ENCODE measurements around the gene PRDM11. TPM values are rescaled to one million over a fixed set of nuclear protein-coding genes. Genes with fewer than 3 reads are reported as not detected.

The PRDM11 gene
- total and polyA plus RNA-seq, 10 of the 15 experiments (the other 5 are each of a cell fraction or from before 2014, with no cell fraction given) = 0.03 to 2.4 (median 0.53) TPM

DNA sequence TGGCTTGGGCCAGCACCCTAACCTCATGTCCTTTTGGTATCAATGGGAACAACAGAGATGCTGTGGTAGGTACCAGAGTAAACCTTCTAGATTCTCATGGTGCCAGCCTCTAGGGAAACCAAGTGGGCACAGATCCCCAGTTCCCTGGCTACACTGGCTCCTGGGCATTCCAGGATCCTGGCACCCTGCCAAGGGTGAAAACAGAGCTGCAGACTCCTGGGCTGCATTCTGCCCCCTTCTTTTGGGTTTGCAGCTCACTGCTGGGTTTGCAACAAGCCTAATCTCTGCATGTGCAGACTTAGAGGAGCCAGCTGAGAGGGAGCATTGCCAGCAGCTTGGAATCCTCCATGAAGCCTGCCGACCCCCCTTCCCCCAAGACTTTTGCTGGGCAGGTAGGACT is 30.6 kb downstream of the PRDM11 start:
- Histone ChIP-seq H3K27me3 (replicated peaks in 1 of 2; ENCODE audit: control insufficient read depth in 2 of 2, insufficient read depth in 2 of 2, low read length in 1 of 2) (peaks cover 1 to 6% of the 10 kb centered on the region in 2 experiments; a peak in 2 of 4 replicates), H3K79me2 (ENCODE audit: control insufficient read depth, insufficient read depth, low read length) (no peaks in the 10 kb centered on the region), H2AFZ (ENCODE audit: control insufficient read depth, low read depth, low read length) (no peak overlapping the region), H3K9ac (ENCODE audit: control insufficient read depth, insufficient read depth, low read length) (no peak overlapping the region), H3K36me3 (ENCODE audit: control insufficient read depth in 2 of 2, insufficient read depth in 2 of 2, low read length in 1 of 2) (no peaks in the 10 kb centered on the region), H3K4me2 (ENCODE audit: control insufficient read depth, insufficient read depth) (no peak overlapping the region), H3K9me3 (replicated peaks; ENCODE audit: control insufficient read depth, insufficient read depth, low read length) (no peaks in the 10 kb centered on the region), H3K4me1 (ENCODE audit: control insufficient read depth, insufficient read depth, low read length) (peaks cover 6% of the 10 kb centered on the region), H3K27ac (ENCODE audit: control insufficient read depth, insufficient read depth) (no peak overlapping the region), H3K4me3 (no peak overlapping the region), H4K20me1 (ENCODE audit: control insufficient read depth, insufficient read depth) (peaks cover 5% of the 10 kb centered on the region; the same call in 1 of the 2 replicates)
- POLR2A ChIA-PET = no interaction called here
- TF ChIP-seq YY1 (IDR thresholded peaks at IDR 0.05; ENCODE audit: low read depth, low read length) (no peak), ETV6 (conservative IDR thresholded peaks at IDR 0.05 in 1 of 2, IDR thresholded peaks at IDR 0.05 in 1 of 2; ENCODE audit: borderline replicate concordance in 1 of 2, low read depth in 1 of 2) (no peak)
- intact Hi-C loops (cut with micrococcal nuclease; ENCODE audit: unreplicated experiment) (no loop called here), in situ Hi-C loops (cut with MboI) (no loop called here)
- SMC1A ChIA-PET (ENCODE audit: uncharacterized antibody, unreplicated experiment) = no interaction called here
- ATAC-seq (no peak), FAIRE-seq (no peak), DNase-seq (ENCODE audit: low read depth, low spot score) (no peak)
- CTCF ChIA-PET = no interaction called here
- RAD21 ChIA-PET (ENCODE audit: unreplicated experiment) = no interaction called here
- WGBS (ENCODE audit: insufficient coverage, insufficient replicate concordance, low lambda C conversion rate, missing lambda C conversion rate) = 0% methylated on average over 1 of the region's 1 CpG
- no TSS peak for BruUV-seq (replicated peaks)

DNA sequence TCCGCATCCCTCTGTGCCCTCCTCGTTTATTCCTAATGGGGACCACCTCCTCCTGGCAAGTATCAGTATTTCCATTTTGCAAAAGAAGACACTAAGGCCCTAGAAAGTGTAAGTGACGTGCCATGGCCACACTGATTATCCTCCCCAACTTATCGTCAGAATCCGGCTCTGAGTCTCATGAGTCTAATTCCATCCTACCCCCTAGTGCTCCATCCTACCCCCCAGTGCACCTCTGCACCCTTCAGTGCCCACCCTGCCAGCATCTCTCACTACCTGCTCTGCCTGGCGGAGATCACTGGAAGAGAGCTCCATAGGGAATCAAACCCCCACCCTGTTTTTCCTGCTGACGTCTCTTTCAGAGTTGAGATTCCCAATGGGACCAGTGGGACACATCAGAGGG is 31.8 kb downstream of the PRDM11 start:
- peaks cover 1 to 6% of the 10 kb centered on the region in 2 experiments; a peak in 2 of 4 replicates for H3K27me3 ChIP-seq (replicated peaks in 1 of 2; ENCODE audit: control insufficient read depth in 2 of 2, insufficient read depth in 2 of 2, low read length in 1 of 2)
- in situ Hi-C loops (cut with MboI) = no loop called here
- H3K79me2 ChIP-seq (ENCODE audit: control insufficient read depth, insufficient read depth, low read length) = no peaks in the 10 kb centered on the region
- H2AFZ ChIP-seq (ENCODE audit: control insufficient read depth, low read depth, low read length) = no peak overlapping the region
- intact Hi-C loops (cut with micrococcal nuclease; ENCODE audit: unreplicated experiment) = no loop called here
- H3K9me3 ChIP-seq (replicated peaks; ENCODE audit: control insufficient read depth, insufficient read depth, low read length) = no peaks in the 10 kb centered on the region
- peaks cover 6% of the 10 kb centered on the region for H3K4me1 ChIP-seq (ENCODE audit: control insufficient read depth, insufficient read depth, low read length)
- FAIRE-seq (no peak), ATAC-seq (no peak), DNase-seq (ENCODE audit: low read depth, low spot score) (no peak)
- peaks cover 5% of the 10 kb centered on the region; the same call in 1 of the 2 replicates for H4K20me1 ChIP-seq (ENCODE audit: control insufficient read depth, insufficient read depth)
- no peak overlapping the region for H3K9ac ChIP-seq (ENCODE audit: control insufficient read depth, insufficient read depth, low read length)
- WGBS (ENCODE audit: insufficient coverage, insufficient replicate concordance, low lambda C conversion rate, missing lambda C conversion rate) = 51% methylated on average over 7 of the region's 7 CpGs
- ChIA-PET SMC1A (ENCODE audit: uncharacterized antibody, unreplicated experiment) (no interaction called here), RAD21 (ENCODE audit: unreplicated experiment) (no interaction called here), CTCF (no interaction called here), POLR2A (no interaction called here)
- no peaks in the 10 kb centered on the region for H3K36me3 ChIP-seq (ENCODE audit: control insufficient read depth in 2 of 2, insufficient read depth in 2 of 2, low read length in 1 of 2)
- H3K4me3 ChIP-seq = no peak overlapping the region
- H3K4me2 ChIP-seq (ENCODE audit: control insufficient read depth, insufficient read depth) = no peak overlapping the region
- TF ChIP-seq RAD51 (IDR thresholded peaks at IDR 0.05) (no peak), SP1 (IDR thresholded peaks at IDR 0.05; ENCODE audit: low read depth, low read length) (no peak), JUNB (IDR thresholded peaks at IDR 0.05) (no peak), MYC (IDR thresholded peaks at IDR 0.05; ENCODE audit: insufficient read depth, insufficient read length, insufficient replicate concordance, low read length, severe bottlenecking) (no peak), CREM (IDR thresholded peaks at IDR 0.05; ENCODE audit: low read depth) (no peak)
- TF ChIP-seq, protein P1, sequence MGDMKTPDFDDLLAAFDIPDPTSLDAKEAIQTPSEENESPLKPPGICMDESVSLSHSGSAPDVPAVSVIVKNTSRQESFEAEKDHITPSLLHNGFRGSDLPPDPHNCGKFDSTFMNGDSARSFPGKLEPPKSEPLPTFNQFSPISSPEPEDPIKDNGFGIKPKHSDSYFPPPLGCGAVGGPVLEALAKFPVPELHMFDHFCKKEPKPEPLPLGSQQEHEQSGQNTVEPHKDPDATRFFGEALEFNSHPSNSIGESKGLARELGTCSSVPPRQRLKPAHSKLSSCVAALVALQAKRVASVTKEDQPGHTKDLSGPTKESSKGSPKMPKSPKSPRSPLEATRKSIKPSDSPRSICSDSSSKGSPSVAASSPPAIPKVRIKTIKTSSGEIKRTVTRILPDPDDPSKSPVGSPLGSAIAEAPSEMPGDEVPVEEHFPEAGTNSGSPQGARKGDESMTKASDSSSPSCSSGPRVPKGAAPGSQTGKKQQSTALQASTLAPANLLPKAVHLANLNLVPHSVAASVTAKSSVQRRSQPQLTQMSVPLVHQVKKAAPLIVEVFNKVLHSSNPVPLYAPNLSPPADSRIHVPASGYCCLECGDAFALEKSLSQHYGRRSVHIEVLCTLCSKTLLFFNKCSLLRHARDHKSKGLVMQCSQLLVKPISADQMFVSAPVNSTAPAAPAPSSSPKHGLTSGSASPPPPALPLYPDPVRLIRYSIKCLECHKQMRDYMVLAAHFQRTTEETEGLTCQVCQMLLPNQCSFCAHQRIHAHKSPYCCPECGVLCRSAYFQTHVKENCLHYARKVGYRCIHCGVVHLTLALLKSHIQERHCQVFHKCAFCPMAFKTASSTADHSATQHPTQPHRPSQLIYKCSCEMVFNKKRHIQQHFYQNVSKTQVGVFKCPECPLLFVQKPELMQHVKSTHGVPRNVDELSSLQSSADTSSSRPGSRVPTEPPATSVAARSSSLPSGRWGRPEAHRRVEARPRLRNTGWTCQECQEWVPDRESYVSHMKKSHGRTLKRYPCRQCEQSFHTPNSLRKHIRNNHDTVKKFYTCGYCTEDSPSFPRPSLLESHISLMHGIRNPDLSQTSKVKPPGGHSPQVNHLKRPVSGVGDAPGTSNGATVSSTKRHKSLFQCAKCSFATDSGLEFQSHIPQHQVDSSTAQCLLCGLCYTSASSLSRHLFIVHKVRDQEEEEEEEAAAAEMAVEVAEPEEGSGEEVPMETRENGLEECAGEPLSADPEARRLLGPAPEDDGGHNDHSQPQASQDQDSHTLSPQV (IDR thresholded peaks at IDR 0.05) = no peak
- no peak overlapping the region for H3K27ac ChIP-seq (ENCODE audit: control insufficient read depth, insufficient read depth)
- no TSS peak for BruUV-seq (replicated peaks)
